GM21786 (cell line): Measurements from ENCODE around the gene SMYD3.

Source experiments
- ATAC-seq: cut with Tn5 transposase; IDR thresholded peaks from one replicate; pipeline ENCODE4 v1.9.1; 2021; ENCODE audit not compliant: unreplicated experiment

Gene SMYD3

DNA sequence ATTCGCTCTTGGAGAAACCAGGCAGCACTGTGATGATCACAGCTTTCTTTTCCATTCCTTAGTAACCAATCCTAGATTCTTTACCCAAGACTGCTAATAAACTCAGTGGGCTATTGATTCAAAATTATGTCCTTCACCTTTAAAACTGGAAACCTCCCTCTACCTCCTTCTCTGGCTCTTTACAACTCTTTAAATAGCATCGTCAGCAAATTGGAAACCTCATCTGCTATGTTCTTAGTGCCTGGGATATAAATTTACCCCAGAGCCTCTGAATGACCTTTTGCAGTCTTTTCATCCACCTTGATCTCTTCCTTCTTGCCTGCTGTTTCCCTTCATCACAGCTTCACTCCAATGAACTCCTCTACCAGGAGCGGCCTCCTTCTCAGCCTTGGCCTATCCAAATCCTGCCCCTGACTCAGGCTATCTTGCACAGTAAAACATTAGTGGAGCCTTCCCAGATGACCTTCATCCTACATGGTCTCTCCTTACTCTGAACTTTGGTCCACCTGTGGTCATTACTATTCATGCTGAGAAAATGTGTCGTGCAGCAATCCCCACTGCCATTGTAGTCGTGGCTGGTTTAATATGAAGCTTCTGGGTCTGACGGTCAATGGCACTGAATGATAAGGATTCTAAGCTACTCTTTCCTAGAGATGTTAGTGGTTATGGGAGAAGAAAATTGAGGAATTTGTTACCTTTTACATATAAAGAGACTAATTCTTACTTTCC is 644.1 kb downstream of the SMYD3 start:
- no peak for ATAC-seq

DNA sequence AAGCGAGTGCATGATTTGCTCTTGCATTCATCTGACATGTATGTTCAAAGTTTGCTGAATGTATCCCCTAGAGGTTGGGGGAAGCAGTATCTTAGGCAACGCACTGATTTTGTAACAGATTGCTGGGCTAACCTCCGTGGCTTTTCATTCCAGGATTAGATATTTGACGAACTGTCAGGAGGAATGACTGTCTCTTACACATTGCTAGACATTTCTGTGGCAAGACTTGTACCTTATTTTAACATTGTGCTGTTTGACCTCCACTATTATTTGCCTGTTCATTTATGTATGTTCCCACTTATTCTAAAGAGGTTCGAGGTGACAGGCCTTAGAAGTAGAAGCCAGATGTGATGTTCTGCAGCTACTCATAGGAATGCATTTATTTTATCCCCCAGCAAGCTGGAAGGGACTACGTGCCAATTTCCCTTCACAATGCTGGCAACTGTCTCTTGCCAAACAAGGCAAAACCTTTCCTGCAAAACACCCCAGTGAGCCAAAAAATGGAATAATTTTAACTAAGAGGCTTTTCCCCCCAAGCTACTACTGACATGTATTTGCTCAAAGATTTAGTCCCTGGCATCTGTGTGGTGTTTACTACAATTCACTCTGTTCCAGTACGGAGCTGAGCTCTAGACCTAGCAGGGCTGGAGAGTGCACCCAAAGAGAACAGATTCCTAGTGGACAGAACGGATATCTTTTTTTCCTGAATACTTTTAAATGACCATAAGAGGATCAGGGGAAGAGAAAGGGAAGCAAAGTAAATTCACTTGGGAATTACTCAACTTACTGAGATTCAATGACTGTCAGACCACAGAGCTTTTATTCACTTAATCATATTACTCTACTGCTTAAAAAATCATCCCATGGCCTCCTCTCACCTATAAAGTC is 646.2 kb downstream of the SMYD3 start:
- ATAC-seq, result no peak

DNA sequence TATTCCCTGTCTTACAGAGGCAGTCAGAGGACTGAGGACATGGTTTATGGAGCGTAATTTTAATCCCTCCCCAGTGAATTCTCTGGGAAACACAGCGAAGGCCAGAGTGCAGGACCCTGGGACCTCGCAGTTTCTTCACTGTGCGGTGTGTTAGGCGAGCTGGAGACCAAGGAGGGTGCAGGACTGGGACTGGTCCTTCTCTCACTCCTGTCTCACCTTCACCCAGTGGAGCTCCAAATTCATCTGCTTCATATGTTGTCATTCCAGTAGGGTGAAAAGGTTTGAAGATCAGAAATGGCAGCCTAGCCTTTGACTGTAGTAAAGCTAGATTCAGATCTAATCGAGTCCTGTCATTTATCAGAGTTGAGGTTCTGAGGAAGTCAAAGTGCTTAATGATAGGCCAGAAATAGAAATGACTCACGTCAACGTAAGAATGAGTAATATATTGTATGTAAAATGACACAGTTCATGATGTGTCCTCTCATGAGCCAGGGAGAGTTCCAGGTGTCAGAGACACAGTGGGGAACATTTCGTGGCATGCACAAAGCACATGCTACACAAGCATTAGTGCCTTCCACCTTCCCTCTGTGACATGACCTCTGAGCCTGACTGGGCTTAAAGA is 647.5 kb downstream of the SMYD3 start:
- ATAC-seq, result no peak

DNA sequence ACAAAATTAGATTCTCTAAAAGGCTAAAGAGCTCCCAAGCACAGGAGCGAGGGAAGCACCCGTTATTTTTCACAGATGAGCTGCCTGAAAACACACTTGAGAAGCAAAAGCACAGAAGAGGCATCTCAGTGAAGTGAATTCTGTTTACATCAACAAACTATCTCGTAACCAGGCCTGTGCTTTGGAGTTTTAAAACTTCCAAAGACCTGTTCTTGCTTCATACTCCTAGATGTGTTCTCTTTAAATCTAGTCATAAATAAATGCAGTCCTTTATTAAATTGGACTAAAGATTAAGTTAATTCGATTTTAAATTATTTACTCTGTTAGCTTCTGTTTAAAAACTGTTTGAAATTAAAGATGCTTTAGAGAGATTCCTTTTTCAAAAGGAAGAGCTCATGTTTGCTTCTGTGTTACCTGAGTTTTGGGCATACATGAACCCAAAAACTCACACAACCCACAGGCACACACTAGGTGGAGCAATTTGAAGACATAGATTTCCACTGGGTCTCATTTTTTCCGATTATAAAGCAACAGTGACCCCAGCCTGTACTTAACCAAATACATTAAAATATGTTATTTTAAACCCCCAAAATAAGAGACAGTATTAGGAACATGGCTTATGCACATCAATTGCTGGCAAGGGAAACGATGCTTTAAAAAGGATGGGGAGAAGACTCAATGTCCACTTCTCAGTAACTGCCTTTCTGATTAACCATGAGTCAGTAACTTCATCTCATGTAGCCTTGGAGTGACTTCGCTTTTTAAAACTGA is 648.2 kb downstream of the SMYD3 start:
- no peak for ATAC-seq

DNA sequence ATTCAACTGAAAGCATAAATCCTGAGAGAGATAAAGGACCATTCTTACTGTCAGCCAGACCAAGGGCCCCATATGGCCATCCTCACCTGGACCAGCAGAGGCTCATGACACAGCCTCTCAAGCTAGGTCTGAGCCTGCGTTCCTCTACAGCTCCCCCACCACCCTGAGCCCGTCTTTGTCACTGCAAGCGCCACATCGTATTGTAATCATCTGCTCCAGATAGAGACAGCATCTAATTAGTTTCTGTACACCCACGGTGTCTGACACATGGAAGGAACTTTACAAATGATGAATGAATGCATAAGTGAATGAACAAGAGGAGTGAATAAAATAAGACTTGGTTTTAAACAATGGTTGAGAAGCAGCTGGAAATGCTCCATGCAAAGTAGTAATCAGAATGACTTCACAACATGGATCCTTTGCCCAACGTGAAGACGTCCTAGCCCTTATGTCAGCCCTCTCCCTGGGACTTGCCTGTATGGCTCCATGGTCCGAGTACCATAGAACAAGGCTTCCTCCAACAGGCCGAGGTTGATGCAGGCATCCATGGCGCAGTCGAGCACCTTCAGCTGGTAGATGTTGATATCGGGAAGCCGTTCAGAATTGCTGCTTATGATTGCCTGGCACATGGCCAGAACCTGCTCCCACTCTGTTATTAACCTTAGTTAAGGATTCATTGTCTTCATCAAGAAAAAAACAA is 648.9 kb downstream of the SMYD3 start:
- no peak for ATAC-seq

DNA sequence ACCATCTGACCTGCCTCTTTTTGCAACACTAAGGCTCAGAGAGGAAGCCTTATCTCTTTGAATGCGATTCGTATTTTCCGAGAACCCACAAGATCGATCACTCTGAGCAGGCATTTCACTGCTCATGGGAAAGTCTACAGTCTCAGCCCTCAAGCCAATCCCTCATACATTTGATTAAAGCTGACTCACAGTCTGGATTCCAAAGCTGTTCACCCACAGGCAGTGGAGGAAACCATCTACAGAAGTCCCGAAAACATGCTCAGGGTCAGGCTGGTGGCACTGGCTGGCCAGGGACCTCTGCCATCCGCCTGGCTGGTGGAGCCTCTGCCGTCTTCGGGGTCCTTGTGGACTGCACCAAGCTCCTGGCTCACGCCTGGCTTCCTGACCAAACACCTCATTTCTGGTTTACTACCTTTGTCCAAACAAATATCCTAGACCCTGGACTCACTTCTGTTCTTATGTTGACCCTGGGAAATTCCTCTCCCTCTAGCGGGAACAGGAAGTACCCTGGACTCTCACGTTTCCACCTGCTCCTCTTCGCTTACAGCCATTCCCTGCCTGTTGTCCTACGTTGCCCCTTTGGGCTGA is 650.0 kb downstream of the SMYD3 start:
- no peak for ATAC-seq

DNA sequence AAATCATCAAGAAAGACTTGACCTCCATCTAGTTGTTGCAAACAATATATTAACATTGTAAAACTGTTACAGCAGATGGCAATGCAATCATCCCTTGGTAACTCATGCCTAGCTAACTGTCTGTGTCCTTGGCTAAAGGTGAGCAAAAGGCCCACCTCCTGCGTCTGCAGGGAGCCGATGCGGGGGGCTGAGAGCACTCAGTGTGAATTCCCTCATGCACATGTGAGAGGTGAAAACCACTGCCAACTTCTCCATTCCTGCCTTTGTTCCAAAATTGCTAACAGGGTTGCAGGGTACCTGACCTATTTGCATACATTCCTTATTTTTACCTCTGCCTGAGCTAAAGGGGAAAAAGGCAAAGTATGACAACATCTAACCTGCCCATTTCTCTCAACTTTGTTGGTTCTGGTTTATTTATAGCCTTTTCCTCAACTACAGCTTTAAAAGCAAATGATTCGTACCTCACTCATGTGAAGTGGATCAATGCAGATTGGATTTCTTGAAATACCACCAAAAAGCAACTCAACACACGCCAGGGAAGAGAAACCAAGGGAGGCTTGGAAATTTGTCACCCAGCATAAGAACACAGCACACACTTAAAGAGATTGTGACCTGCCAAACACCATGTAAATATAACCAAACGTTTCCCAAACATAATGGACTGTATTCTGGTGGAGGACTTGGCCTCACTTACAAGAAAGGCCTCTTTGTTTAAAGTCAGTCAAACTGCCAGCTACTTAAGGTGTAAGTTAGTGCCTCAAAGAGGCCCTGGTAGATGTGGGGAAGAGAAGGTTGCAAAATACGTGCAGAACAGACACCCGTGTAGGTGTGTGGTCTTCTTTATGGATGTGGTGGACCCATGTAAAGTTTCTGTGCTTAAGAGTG is 651.0 kb downstream of the SMYD3 start:
- ATAC-seq, result no peak

DNA sequence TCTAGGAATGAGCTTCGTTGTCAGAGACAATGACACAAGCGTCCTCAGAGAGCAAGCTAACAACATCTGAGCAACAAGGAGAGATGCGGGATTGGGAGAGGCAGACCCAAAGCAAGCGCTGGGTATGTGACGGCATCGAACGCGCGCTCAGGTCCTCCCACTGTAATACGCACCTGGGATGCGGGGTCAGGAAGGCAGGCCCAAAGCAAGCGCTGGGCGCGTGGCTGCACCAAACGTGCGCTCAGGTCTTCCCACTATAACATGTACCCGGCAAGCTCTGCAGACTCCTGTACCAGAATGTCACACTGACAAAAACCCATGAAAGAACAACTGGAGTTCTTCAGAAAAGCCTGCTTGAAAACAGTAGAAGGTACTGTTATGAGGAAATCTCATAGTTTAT is 653.8 kb downstream of the SMYD3 start:
- ATAC-seq, result no peak

DNA sequence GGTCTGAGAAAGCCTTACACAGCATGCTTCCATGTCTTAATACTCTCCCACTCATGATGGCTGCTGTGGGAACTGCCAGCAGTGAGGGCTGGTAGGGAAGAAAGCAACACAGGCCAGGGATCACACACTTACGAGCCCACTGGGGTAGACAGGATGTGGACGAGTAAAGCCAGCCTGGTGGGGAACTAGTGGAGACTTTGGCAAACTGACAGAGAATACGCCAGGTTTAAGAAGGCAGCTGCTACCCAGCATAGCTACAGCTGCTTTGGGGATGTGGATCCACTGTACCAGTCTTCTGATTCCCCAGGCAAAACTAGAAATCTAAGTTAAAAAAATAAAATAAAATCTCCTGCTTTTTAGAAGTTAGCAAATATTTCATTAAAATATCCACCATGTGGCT is 664.0 kb downstream of the SMYD3 start:
- no peak for ATAC-seq

DNA sequence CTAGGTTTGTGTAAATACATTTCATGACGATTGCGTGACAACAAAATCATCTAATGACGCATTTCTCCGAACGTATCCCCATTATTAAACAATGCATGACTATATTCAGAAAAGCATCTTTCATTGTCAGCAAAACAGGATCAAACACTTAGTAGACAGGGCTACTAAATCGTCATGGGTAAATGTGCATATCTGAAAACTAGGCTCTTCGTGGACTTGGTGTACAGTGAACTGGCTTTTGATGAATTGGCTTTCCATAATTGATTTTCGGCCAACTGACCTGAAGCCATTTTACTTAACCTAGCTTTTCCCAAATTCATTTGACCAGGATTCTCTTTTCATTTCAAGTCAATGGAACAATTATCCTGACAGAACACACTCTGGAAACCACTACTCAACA is 665.0 kb downstream of the SMYD3 start:
- no peak for ATAC-seq

DNA sequence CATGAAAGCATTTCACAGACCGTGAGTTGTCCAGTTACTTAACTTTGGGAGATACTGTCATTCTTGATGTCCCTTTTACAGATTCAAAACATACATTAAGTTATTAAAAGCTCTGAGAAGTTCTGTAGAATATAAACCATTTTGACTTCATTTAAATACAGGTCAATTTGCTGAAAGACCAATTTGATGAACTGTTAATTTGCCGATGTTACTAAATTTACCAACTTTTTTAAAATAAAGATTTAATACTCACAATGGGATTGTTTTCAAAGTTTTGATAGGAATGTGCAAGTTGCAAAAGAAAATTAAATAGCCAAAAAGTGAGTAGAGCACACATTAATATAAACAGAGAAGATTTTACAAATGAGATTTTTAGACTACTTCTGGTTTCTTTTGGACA is 666.1 kb downstream of the SMYD3 start:
- ATAC-seq, result no peak

DNA sequence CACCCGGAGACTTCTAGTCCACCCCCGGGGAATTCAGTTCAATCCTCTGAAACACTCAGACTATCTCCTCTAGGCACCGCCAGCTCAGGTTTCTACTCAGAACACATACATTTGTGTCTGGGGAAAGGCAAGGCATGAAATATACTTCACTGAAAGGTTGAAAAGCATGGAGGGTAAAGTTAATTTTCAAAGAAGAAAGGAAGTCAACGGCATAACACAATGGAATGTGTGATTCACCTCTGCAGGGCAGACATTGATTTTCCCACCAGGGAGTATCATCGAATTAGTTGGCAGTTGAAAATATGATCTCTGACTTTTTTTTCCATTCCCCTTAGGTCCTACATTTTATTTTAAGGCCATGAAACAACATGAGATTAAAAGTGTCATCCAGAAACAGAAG is 669.4 kb downstream of the SMYD3 start:
- ATAC-seq, result no peak

DNA sequence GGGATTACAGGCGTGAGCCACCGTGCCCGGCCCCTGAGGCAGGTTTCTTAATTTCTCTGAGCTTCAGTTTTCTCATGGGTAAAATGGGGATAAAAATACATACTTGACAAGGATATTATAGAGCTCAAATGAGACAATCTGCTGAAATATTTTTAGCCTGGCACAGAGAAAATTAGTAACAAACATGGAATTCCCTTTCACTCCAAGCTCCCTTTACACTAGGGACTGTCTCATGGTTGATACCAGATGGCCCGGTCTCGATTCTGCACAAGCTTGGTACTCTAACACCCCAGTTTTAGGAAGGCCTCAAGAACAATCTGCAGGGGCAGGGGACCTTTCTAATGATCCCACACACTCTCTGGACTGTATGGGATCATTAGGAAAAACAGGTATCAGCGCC is 671.7 kb downstream of the SMYD3 start:
- no peak for ATAC-seq

DNA sequence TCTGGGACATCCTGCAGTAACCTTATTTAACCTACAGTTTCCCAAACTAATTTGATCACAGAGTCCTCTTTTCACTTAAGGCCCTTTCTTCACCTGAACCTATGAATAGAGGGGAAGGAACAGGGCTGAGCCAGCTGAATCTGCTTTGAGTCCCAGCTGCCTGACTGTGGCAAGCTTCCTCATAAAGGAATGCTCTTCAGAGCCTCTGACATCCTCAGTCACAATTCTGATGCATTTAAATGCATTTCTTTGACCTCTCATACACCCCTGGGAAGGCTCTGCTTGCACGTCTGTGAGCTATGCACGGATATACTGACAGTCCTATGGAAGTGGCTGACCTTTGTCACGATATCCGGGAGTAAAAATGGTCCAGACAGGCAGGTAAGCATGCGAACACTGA is 673.1 kb downstream of the SMYD3 start:
- ATAC-seq, result no peak

DNA sequence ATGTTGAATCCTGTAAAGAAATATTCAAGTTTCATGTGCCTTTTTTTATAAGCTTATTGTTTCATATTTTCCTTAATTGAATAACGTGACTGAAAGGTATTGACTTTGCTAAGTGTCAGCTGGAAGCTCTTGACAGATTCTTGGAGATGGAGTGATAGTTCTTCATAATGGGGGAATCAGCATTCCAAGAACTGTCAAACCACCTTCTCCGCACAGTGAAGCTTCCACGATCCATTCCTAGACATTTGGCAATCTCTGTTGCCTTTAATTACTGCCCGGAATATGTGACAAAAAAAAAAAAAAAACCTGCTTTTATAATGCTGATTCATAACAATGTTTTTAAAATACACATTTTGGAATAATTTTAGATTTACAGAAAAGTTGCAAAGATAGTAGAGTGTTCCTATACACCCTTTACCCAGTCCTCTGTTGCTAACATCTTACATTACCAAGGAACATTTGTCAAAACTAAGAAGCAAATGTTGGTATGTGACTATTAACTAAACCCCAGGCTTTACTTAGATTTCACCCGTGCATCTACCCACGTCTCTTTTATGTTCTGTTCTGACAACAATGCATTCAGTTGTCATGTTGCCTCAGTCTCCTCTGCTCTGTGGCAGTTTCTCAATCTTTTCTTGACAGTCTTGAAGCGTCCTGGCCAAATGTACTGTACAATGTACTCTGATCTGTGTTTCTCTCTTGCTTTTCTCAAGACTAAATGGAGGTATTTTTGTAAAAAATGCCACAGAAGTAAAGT is 674.1 kb downstream of the SMYD3 start:
- no peak for ATAC-seq

DNA sequence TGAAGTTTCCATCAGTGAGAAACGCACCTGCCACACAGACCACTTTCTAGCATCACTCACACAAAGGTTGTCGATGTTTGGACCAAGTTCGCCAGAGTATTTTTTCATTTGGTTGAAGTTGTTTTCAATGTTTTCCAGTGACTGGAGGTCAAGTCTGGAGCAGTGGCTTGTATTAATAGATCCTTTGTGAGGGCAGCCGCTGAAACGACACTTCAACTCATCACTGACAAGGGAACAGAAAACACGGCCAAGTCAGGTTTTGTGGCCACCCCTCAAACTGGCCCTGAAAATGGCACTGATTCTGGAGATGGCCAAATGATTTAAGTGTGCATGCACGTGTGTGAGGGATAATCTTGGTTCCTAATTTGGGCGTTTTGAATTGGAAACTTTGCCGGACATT is 675.6 kb downstream of the SMYD3 start:
- no peak for ATAC-seq

DNA sequence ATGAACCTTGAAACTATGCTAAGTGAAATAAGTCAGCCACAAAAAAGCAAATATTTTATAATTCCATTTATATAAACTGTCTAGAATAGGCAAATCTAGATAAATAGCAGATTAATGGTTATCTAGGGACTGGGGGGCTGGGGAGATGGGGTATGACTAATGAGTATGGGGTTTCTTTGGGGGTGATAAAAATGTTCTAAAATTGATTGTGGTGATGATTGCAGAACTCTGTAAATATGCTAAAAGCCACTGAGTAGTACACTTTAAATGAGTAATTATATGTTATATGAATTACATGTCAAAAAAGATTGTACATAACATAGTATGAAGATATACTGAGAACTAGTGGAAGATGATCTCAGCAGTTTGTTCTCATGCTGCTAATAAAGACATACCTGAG is 677.3 kb downstream of the SMYD3 start:
- no peak for ATAC-seq

DNA sequence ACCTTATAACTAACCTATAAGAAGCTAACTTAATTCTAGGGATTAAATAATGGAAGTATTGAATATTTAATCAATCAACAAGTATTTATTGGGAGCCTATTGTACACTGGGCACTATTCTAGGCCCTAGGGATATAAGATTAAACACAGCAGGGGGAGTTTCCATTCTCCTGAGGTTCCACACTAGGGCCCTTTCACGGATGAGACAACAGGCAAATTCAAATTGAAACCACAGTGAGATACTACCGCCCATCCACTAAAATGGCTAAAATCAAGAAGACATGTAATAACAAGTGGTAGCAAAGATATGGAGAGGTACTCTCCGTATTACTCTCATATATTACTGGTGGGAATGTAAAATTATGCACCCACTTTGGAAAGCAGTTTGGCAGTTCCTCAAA is 677.9 kb downstream of the SMYD3 start:
- ATAC-seq, result no peak

DNA sequence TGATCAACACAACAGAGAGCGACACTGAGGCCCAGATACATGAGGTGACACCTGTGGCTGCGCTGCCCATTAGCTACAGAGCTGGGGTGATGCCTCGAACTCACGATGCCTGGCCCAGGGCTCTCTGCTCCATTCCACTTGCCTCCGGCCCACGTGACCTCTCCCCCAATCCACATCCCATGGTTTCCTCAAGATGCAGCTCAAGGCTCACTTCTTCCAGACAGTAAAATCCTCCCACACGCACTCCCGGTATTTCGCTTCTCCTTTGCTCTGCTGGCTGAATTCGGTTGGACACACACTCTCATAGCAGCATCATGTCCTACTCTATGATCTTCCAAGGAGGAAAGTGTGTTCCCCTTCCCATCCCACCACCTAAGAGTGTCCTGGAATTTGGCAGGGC is 679.8 kb downstream of the SMYD3 start:
- no peak for ATAC-seq
